Testis (tissue), 5 donors: ENCODE measurements around the gene TMEM106B. TPM values are rescaled to one million over a fixed set of nuclear protein-coding genes. Genes with fewer than 3 reads are reported as not detected.
"Not testable (repeated sequence)": the region's sequence is repeated elsewhere in the genome, so short reads cannot be mapped to it uniquely, and the experiment has no call there.

Source experiments
- DNase-seq: peaks from one replicate; pipeline ENCODE4 v3.0.0-alpha.2; 2019
- H3K27ac ChIP-seq, 2 donors: fragments of 200-600 bp; sonication (generic); one replicate each; pipeline ENCODE4 v1.5.1; 2019
- H3K27me3 ChIP-seq: fragments of 200-600 bp; sonication (generic); one replicate; pipeline ENCODE4 v1.5.1; 2019
- H3K36me3 ChIP-seq: fragments of 200-600 bp; sonication (generic); one replicate; pipeline ENCODE4 v1.5.1; 2017; ENCODE audit warnings: low read depth; ENCODE audit errors: missing control alignments
- H3K4me1 ChIP-seq: fragments of 200-600 bp; sonication (generic); one replicate; pipeline ENCODE4 v1.5.1; 2019
- H3K4me3 ChIP-seq, 2 donors: fragments of 200-600 bp; sonication (generic); one replicate each; pipeline ENCODE4 v1.5.1; 2017 to 2019
- H3K9me3 ChIP-seq: fragments of 200-600 bp; sonication (generic); one replicate; pipeline ENCODE4 v1.5.1; 2017
- POLR2A ChIP-seq: fragments of 450-650 bp; IDR thresholded peaks from one replicate; pipeline ENCODE4 v1.6.1; 2017; ENCODE audit warnings: antibody characterized with exemption, mild to moderate bottlenecking, moderate library complexity
- WGBS, 2 donors: methylation state at CpG; one replicate each; pipeline ENCODE4 v1.1.5; 2018; 5-methylcytosine and 5-hydroxymethylcytosine counted together
- intact Hi-C: fragments of 100-400 bp; cut with DNase I; formaldehyde crosslinking; loops from one replicate; pipeline ENCODE4 v1.15.1; 2023; ENCODE audit warnings: low total_unique reads
- long read RNA-seq, 2 donors: transcript quantifications; one replicate each; lab custom pipeline, GENCODE V29; 2026
- polyA plus RNA-seq: library from polyadenylated mRNA; stranded (reverse); fragments of 350-450 nt; fragmentation: Illumina TruSeq; extraction: RNeasy Lipid Tissue Mini Kit (QIAGEN cat#74804); gene quantifications from one replicate; pipeline ENCODE4 v1.2.3, GENCODE V29; 2014; ENCODE audit warnings: low read depth, low replicate concordance; ENCODE audit not compliant: insufficient read depth
- total RNA-seq, 2 donors: library from RNA; depleted of rRNA; stranded (reverse); fragments of >200 nt; gene quantifications; one replicate each; pipeline ENCODE4 v1.2.3, GENCODE V29; 2016
- TF ChIP-seq, protein P1 (sequence below), 3 experiments: fragments of 450-650 bp in 2 of 3; fragments of 200-600 bp in 1 of 3; sonication (generic) in 1 of 3; IDR thresholded peaks; one replicate each; pipeline ENCODE4 v1.5.1; 2016 to 2019; ENCODE audit warnings: antibody characterized with exemption in 3 of 3, mild to moderate bottlenecking in 2 of 3, moderate library complexity in 1 of 3

Gene TMEM106B
- total RNA-seq: 10 to 100 TPM; 49.4 to 63.6 TPM
- 24.7 TPM for polyA plus RNA-seq
- long read RNA-seq, donor 1, full-length matches to known transcripts: 23 of 23 reads
- long read RNA-seq, donor 1, partial matches to known transcripts: 0 of 23 reads
- long read RNA-seq, donor 1, other reads (novel, unspliced or antisense): 0 of 23 reads
- long read RNA-seq, donor 2, transcript TMEM106B-202 (8 exons, 2,126 nt): major isoform, 19 of 19 reads
- long read RNA-seq, donor 2, partial matches to known transcripts: 0 of 19 reads
- long read RNA-seq, donor 2, other reads (novel, unspliced or antisense): 0 of 19 reads

DNA sequence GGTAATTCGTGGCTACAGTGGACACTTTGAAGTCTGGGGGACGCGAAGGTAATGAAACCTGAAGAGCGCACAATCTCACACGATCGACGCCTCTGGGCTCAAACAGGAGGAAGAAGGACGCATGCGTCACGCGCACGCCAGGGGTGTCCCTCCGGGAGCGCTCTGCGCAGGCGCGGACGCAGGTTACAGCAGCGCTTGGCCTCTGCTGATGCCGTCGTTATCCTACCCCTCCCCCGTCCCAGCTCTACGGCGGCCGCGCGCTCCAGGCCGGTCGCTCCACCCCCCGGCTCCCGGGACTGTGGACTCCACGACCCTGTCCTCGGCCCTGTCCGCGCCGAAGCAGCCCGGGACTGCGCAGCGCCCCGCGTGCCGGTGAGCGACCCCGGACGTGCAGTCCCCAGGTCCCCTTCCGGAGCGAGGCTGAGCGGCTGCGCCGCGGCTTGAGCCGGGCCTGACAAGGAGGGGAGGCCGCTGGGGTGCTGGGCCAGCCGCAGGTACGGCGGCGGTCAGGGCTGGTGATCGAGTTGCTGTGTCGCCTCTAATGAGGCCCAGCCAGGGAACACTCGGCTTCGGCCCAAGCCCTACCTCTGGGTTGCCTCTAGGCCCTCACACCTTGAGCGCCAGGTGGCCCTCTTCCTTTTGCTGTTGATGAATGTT is at the start of gene TMEM106B:
TMEM106B (plus strand) TSS at position 241 of the 657 bp plus-strand sequence. CDS start 3,517 bp downstream, outside the sequence.
- Histone ChIP-seq H3K27ac (peak within 1 kb of the TSS; percentile 91 to 98), H3K4me1 (peaks cover 9% of the 10 kb centered on the region), H3K9me3 (no peaks in the 10 kb centered on the region), H3K27me3 (no peaks in the 10 kb centered on the region), H3K36me3 (no peaks in the 10 kb centered on the region), H3K4me3 (peak within 1 kb of the TSS; percentile 82 to 83)
- DNase-seq: peak; percentile 96
- intact Hi-C loops: no loop called here
- WGBS, 2 donors: 0 to 1% methylated on average over 13 to 58 of the region's 62 CpGs
- TF ChIP-seq, protein P1, sequence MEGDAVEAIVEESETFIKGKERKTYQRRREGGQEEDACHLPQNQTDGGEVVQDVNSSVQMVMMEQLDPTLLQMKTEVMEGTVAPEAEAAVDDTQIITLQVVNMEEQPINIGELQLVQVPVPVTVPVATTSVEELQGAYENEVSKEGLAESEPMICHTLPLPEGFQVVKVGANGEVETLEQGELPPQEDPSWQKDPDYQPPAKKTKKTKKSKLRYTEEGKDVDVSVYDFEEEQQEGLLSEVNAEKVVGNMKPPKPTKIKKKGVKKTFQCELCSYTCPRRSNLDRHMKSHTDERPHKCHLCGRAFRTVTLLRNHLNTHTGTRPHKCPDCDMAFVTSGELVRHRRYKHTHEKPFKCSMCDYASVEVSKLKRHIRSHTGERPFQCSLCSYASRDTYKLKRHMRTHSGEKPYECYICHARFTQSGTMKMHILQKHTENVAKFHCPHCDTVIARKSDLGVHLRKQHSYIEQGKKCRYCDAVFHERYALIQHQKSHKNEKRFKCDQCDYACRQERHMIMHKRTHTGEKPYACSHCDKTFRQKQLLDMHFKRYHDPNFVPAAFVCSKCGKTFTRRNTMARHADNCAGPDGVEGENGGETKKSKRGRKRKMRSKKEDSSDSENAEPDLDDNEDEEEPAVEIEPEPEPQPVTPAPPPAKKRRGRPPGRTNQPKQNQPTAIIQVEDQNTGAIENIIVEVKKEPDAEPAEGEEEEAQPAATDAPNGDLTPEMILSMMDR (IDR thresholded peaks at IDR 0.05): peak in 1 of 3 experiments; percentile 50
- TF ChIP-seq POLR2A: peak; percentile 24

DNA sequence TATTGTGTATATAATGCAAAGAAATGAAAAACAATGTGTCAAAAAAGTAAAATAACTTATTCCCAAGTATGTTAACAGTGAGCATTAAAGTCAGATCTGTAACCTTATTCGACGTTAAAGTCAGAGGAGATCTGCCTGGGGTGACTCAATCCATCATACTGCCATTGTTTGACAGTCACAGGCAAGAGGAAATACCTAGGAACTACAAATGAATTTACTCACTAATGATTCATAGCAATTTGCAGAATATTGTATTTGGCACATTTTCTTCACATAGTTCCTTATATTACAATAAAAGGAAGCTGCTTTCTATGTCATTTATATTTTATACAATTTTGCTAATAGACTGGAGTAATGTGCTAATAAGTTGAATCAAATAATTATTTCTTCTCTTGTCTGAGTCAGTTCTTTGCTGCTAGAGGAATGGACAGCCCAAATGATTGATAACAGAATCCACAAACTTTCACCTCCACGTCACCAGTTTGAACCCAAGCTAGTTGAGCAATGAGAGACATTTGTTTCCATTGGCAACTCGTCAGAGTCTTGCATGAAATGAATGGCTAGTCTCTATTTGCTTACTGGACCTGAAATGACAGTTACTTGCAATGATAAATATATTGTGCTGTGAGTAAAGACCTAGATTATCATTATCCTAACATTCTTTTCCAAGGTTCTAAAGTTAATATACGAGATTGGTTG is 48.5 kb upstream of the TMEM106B start:
- Histone ChIP-seq H3K27ac (no peak overlapping the region), H3K36me3 (no peaks in the 10 kb centered on the region), H3K27me3 (no peaks in the 10 kb centered on the region), H3K4me3 (no peak overlapping the region), H3K9me3 (no peaks in the 10 kb centered on the region), H3K4me1 (no peaks in the 10 kb centered on the region)
- WGBS, 2 donors: 57 to 71% methylated on average over 5 of the region's 5 CpGs
- intact Hi-C loops: no loop called here
- DNase-seq: no peak
- TF ChIP-seq, protein P1 (IDR thresholded peaks at IDR 0.05): no peak

DNA sequence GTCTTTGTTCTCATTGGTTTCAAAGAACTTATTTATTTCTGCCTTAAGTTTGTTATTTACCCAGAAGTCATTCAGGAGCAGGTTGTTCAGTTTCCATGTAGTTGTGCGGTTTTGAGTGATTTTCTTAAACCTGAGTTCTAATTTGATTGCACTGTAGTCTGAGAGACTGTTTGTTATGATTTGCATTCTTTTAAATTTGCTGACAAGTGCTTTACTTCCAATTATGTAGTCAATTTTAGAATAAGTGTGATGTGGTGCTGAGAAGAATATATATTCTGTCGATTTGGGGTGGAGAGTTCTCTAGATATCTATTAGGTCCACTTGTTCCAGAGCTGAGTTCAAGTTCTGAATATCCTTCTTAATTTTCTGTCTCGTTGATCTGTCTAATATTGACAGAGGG is 43.0 kb upstream of the TMEM106B start:
- H3K36me3 ChIP-seq, intact Hi-C loops, H3K9me3 ChIP-seq, DNase-seq, H3K4me1 ChIP-seq, H3K4me3 ChIP-seq, H3K27ac ChIP-seq, H3K27me3 ChIP-seq: not testable (repeated sequence)
- WGBS, 2 donors: 88 to 92% methylated on average over 3 of the region's 3 CpGs

DNA sequence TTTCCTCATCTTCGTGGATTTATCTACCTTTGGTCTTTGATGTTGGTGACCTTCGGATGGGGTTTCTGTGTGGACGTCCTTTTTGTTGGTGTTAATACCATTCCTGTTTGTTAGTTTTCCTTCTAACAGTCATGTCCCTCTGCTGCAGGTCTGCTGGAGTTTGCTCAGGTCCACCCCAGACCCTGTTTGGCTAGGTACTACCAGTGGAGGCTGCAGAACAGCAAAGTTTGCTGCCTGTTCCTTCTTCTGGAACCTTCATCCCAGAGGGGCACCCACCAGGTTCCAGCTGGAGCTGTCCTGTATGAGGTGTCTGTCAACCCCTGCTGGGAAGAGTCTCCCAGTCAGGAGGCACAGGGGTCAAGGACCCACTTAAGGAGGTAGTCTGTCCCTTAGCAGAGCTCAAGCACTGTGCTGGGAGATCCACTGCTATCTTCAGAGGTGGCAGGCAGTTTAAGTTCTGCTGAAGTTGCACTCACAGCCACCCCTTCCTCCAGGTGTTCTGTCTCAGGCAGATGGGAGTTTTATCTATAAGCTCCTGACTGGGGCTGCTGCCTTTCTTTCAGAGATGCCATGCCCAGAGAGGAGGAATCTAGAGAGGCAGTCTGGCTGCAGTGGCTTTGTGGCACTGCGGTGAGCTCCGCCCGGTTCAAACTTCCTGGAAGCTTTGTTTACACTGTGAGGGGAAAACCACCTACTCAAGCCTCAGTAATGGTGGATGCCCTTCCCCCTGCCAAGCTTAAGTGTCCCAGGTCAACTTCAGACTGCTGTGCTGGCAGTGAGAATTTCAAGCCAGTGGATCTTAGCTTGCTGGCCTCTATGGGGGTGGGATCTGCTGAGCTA is 40.9 kb upstream of the TMEM106B start:
- 82 to 89% methylated on average over 3 to 6 of the region's 6 CpGs for WGBS, 2 donors
- H3K27ac ChIP-seq, H3K36me3 ChIP-seq, DNase-seq, H3K27me3 ChIP-seq, H3K4me1 ChIP-seq, H3K4me3 ChIP-seq, H3K9me3 ChIP-seq, intact Hi-C loops: not testable (repeated sequence)

DNA sequence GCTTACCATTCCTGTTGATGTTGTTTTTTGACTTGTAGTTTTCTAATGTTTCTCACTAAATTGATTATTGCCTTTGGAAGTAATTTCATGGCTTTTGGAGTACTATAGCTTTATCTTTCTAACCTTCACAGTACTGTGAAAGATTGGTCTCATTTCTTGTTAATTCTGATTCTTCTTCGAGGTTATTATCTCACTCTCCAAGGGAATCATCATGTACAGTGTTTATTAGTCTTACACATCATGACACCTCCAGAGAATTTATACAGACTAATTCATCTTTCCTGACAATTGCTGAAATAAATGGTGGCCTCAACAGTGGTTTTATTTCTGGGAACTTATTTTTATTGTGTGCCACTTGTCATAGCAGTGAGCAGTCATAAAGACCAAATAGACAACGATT is 37.4 kb upstream of the TMEM106B start:
- DNase-seq: no peak
- intact Hi-C loops: no loop called here
- WGBS, 2 donors: 83 to 88% methylated on average over 2 of the region's 2 CpGs

More for the DNA sequence above, 37.4 kb upstream of the TMEM106B start:
- Histone ChIP-seq H3K4me1 (no peaks in the 10 kb centered on the region), H3K36me3 (no peaks in the 10 kb centered on the region), H3K27ac (no peak overlapping the region), H3K4me3 (no peak overlapping the region), H3K27me3 (no peaks in the 10 kb centered on the region), H3K9me3 (no peaks in the 10 kb centered on the region)
- TF ChIP-seq POLR2A: no peak
- TF ChIP-seq, protein P1 (IDR thresholded peaks at IDR 0.05): no peak
